ENCODE measurements around the gene KLHL40. TPM values are rescaled to one million over a fixed set of nuclear protein-coding genes. Genes with fewer than 3 reads are reported as not detected.

The KLHL40 gene
- total RNA-seq, 2 experiments from 2014 or later = not detected

- H3K9me2 ChIP-seq (ENCODE audit: insufficient read depth, low read length) = no peaks in the 10 kb centered on the region
- H3K4me2 ChIP-seq (ENCODE audit: low read length) = no peak overlapping the region
- H2AFZ ChIP-seq (ENCODE audit: low read length) = no peak overlapping the region
- CTCF ChIA-PET (ENCODE audit: unreplicated experiment) = interaction anchor here (0.6 to 1.0 kb wide), 2 partner anchors 42 to 255 kb away, joined by 3 read pairs; no protein-coding TSS in a partner anchor
- no peaks in the 10 kb centered on the region for H3K9me3 ChIP-seq (ENCODE audit: low read length)
- no peak overlapping the region for H3K4me3 ChIP-seq (ENCODE audit: low read depth, low read length, poor library complexity, severe bottlenecking)
- POLR2A ChIA-PET = no interaction called here
- H3K4me1 ChIP-seq (ENCODE audit: insufficient read depth, low read length, poor library complexity, severe bottlenecking) = no peaks in the 10 kb centered on the region
- intact Hi-C loops (cut with micrococcal nuclease; ENCODE audit: unreplicated experiment) = no loop called here
- H4K20me1 ChIP-seq (ENCODE audit: insufficient read depth, low read length) = no peaks in the 10 kb centered on the region
- no TSS peak for BruUV-seq (replicated peaks)
- no peaks in the 10 kb centered on the region for H3K36me3 ChIP-seq (ENCODE audit: insufficient read depth, low read length)
- TF ChIP-seq EZH2phosphoT487 (IDR thresholded peaks at IDR 0.05; ENCODE audit: borderline replicate concordance, low read depth, low read length) = no peak
- TF ChIP-seq, protein P1, sequence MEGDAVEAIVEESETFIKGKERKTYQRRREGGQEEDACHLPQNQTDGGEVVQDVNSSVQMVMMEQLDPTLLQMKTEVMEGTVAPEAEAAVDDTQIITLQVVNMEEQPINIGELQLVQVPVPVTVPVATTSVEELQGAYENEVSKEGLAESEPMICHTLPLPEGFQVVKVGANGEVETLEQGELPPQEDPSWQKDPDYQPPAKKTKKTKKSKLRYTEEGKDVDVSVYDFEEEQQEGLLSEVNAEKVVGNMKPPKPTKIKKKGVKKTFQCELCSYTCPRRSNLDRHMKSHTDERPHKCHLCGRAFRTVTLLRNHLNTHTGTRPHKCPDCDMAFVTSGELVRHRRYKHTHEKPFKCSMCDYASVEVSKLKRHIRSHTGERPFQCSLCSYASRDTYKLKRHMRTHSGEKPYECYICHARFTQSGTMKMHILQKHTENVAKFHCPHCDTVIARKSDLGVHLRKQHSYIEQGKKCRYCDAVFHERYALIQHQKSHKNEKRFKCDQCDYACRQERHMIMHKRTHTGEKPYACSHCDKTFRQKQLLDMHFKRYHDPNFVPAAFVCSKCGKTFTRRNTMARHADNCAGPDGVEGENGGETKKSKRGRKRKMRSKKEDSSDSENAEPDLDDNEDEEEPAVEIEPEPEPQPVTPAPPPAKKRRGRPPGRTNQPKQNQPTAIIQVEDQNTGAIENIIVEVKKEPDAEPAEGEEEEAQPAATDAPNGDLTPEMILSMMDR (conservative IDR thresholded peaks at IDR 0.05; ENCODE audit: low read length) = no peak
- no peak for DNase-seq (ENCODE audit: low spot score)
- H3K79me2 ChIP-seq (ENCODE audit: insufficient read depth, low read depth, low read length) = no peaks in the 10 kb centered on the region
- no peak overlapping the region for H3K27ac ChIP-seq (ENCODE audit: low read depth, low read length, poor library complexity, severe bottlenecking)
Measured at GRCh38 chr3:42670051-42670576, 15.2 kb upstream of the KLHL40 start.

- no peaks in the 10 kb centered on the region for H3K9me2 ChIP-seq (ENCODE audit: insufficient read depth, low read length)
- no peak overlapping the region for H3K4me3 ChIP-seq (ENCODE audit: low read depth, low read length, poor library complexity, severe bottlenecking)
- H3K4me1 ChIP-seq (ENCODE audit: insufficient read depth, low read length, poor library complexity, severe bottlenecking) = no peaks in the 10 kb centered on the region
- no peak for DNase-seq (ENCODE audit: low spot score)
- TF ChIP-seq EZH2phosphoT487 (IDR thresholded peaks at IDR 0.05; ENCODE audit: borderline replicate concordance, low read depth, low read length) = no peak
- TF ChIP-seq, protein P1 (conservative IDR thresholded peaks at IDR 0.05; ENCODE audit: low read length) = no peak
- no peaks in the 10 kb centered on the region for H3K79me2 ChIP-seq (ENCODE audit: insufficient read depth, low read depth, low read length)
- H3K9me3 ChIP-seq (ENCODE audit: low read length) = no peaks in the 10 kb centered on the region
- no TSS peak for BruUV-seq (replicated peaks)
- intact Hi-C loops (cut with micrococcal nuclease; ENCODE audit: unreplicated experiment) = no loop called here
- ChIA-PET POLR2A (no interaction called here), CTCF (ENCODE audit: unreplicated experiment) (no interaction called here)
- no peak overlapping the region for H3K27ac ChIP-seq (ENCODE audit: low read depth, low read length, poor library complexity, severe bottlenecking)
- H3K36me3 ChIP-seq (ENCODE audit: insufficient read depth, low read length) = no peaks in the 10 kb centered on the region
- no peak overlapping the region for H2AFZ ChIP-seq (ENCODE audit: low read length)
- no peaks in the 10 kb centered on the region for H4K20me1 ChIP-seq (ENCODE audit: insufficient read depth, low read length)
- H3K4me2 ChIP-seq (ENCODE audit: low read length) = no peak overlapping the region
Measured at GRCh38 chr3:42670670-42671069, 14.7 kb upstream of the KLHL40 start.

GRCh38 chr3:42672515-42672914 is 12.8 kb upstream of the KLHL40 start:
- TF ChIP-seq, protein P1 (conservative IDR thresholded peaks at IDR 0.05; ENCODE audit: low read length) = no peak
- no peak for TF ChIP-seq EZH2phosphoT487 (IDR thresholded peaks at IDR 0.05; ENCODE audit: borderline replicate concordance, low read depth, low read length)
- Histone ChIP-seq H2AFZ (ENCODE audit: low read length) (no peak overlapping the region), H3K4me2 (ENCODE audit: low read length) (no peak overlapping the region), H4K20me1 (ENCODE audit: insufficient read depth, low read length) (no peaks in the 10 kb centered on the region), H3K79me2 (ENCODE audit: insufficient read depth, low read depth, low read length) (no peaks in the 10 kb centered on the region), H3K4me3 (ENCODE audit: low read depth, low read length, poor library complexity, severe bottlenecking) (no peak overlapping the region), H3K4me1 (ENCODE audit: insufficient read depth, low read length, poor library complexity, severe bottlenecking) (no peaks in the 10 kb centered on the region), H3K9me2 (ENCODE audit: insufficient read depth, low read length) (no peaks in the 10 kb centered on the region), H3K36me3 (ENCODE audit: insufficient read depth, low read length) (no peaks in the 10 kb centered on the region), H3K27ac (ENCODE audit: low read depth, low read length, poor library complexity, severe bottlenecking) (no peak overlapping the region), H3K9me3 (ENCODE audit: low read length) (no peaks in the 10 kb centered on the region)
- CTCF ChIA-PET (ENCODE audit: unreplicated experiment) = no interaction called here
- DNase-seq (ENCODE audit: low spot score) = no peak
- POLR2A ChIA-PET = no interaction called here
- intact Hi-C loops (cut with micrococcal nuclease; ENCODE audit: unreplicated experiment) = no loop called here
- no TSS peak for BruUV-seq (replicated peaks)

Data from OCI-LY7 (cell line).